DOHH2 (cell line): Measurements from ENCODE around the gene HHAT.

Source experiments
- H3F3A ChIP-seq: fragments of 200-600 bp; sonication (generic), shearing (Covaris generic); 2 replicates; pipeline ENCODE4 v1.6.0; 2016; ENCODE audit warnings: antibody characterized with exemption, mild to moderate bottlenecking; ENCODE audit not compliant: control insufficient read depth, insufficient read depth
- H3K27ac ChIP-seq: fragments of 200-600 bp; sonication (generic); 2 replicates; pipeline ENCODE4 v1.5.1; 2014; ENCODE audit warnings: low read depth, mild to moderate bottlenecking, low read length, moderate library complexity
- H3K27me3 ChIP-seq: fragments of 200-600 bp; sonication (generic); 2 replicates; pipeline ENCODE4 v1.6.1; 2014; ENCODE audit warnings: mild to moderate bottlenecking, low read length, mixed read lengths; ENCODE audit not compliant: control insufficient read depth
- H3K36me3 ChIP-seq: fragments of 200-600 bp; sonication (generic); 2 replicates; pipeline ENCODE4 v1.6.1; 2014; ENCODE audit warnings: mild to moderate bottlenecking, low read length, moderate library complexity, mixed read lengths; ENCODE audit not compliant: control insufficient read depth
- H3K4me1 ChIP-seq: fragments of 200-600 bp; sonication (generic); 2 replicates; pipeline ENCODE4 v1.6.1; 2014; ENCODE audit warnings: mild to moderate bottlenecking, low read length, mixed read lengths; ENCODE audit not compliant: control insufficient read depth
- H3K4me2 ChIP-seq: fragments of 200-600 bp; sonication (generic); 2 replicates; pipeline ENCODE4 v1.6.0; 2014; ENCODE audit warnings: mild to moderate bottlenecking, low read length, moderate library complexity
- H3K4me3 ChIP-seq: fragments of 200-600 bp; sonication (generic); 2 replicates; pipeline ENCODE4 v1.5.1; 2014; ENCODE audit warnings: mild to moderate bottlenecking, low read length, mixed read lengths
- H3K79me2 ChIP-seq: fragments of 200-600 bp; sonication (generic); 2 replicates; pipeline ENCODE4 v1.6.1; 2014; ENCODE audit warnings: mild to moderate bottlenecking, low read length, mixed read lengths; ENCODE audit not compliant: control insufficient read depth
- H3K9me2 ChIP-seq: fragments of 200-600 bp; sonication (generic); replicated peaks from 2 replicates; pipeline ENCODE4 v1.6.1; 2014; ENCODE audit warnings: mild to moderate bottlenecking, low read length, mixed read lengths; ENCODE audit not compliant: control insufficient read depth
- H3K9me3 ChIP-seq: fragments of 200-600 bp; sonication (generic); 2 replicates; pipeline ENCODE4 v1.6.1; 2014; ENCODE audit warnings: antibody characterized with exemption, low read length, mixed read lengths; ENCODE audit not compliant: control insufficient read depth, insufficient read depth
- H4K20me1 ChIP-seq: fragments of 200-600 bp; sonication (generic); 2 replicates; pipeline ENCODE4 v1.6.0; 2014; ENCODE audit warnings: low read depth, mild to moderate bottlenecking, antibody characterized with exemption, low read length, moderate library complexity; ENCODE audit not compliant: control insufficient read depth, insufficient read depth
- CTCF ChIP-seq: fragments of 200-600 bp; sonication (generic); IDR thresholded peaks from one replicate; pipeline ENCODE4 v1.5.1; 2014; ENCODE audit warnings: antibody characterized with exemption, mild to moderate bottlenecking, low read depth, low read length; ENCODE audit not compliant: poor library complexity, severe bottlenecking
- EZH2phosphoT487 ChIP-seq: fragments of 200-600 bp; sonication (generic); IDR thresholded peaks from 2 replicates; pipeline ENCODE4 v1.6.1; 2017; ENCODE audit warnings: borderline replicate concordance, mild to moderate bottlenecking, antibody characterized with exemption, low read length, moderate library complexity, mixed read lengths

HHAT gene

GRCh38 chr1:210588357-210588756 lies 259.7 kb downstream of the HHAT start:
- no peaks in the 10 kb centered on the region for H3K4me1 ChIP-seq
- H3F3A ChIP-seq = no peaks in the 10 kb centered on the region
- H4K20me1 ChIP-seq = no peaks in the 10 kb centered on the region

GRCh38 chr1:210588946-210589345 lies 260.2 kb downstream of the HHAT start:
- H3K79me2 ChIP-seq = no peaks in the 10 kb centered on the region
- TF ChIP-seq EZH2phosphoT487 (no peak), CTCF (no peak)
- no peaks in the 10 kb centered on the region for H3K4me1 ChIP-seq
- H3K4me2 ChIP-seq = no peak overlapping the region
- no peaks in the 10 kb centered on the region for H3K27me3 ChIP-seq
- H3K9me2 ChIP-seq = no peaks in the 10 kb centered on the region
- H3K4me3 ChIP-seq = no peak overlapping the region
- no peaks in the 10 kb centered on the region for H3K9me3 ChIP-seq
- no peaks in the 10 kb centered on the region for H3K36me3 ChIP-seq
- no peak overlapping the region for H3K27ac ChIP-seq
- no peaks in the 10 kb centered on the region for H4K20me1 ChIP-seq
- no peaks in the 10 kb centered on the region for H3F3A ChIP-seq

More at GRCh38 chr1:210588357-210588756, 259.7 kb downstream of the HHAT start:
- Histone ChIP-seq H3K27ac (no peak overlapping the region), H3K36me3 (no peaks in the 10 kb centered on the region), H3K9me3 (no peaks in the 10 kb centered on the region), H3K79me2 (no peaks in the 10 kb centered on the region), H3K4me2 (no peak overlapping the region), H3K27me3 (no peaks in the 10 kb centered on the region), H3K9me2 (no peaks in the 10 kb centered on the region), H3K4me3 (no peak overlapping the region)
- TF ChIP-seq CTCF = no peak
- TF ChIP-seq EZH2phosphoT487 = no peak

- Histone ChIP-seq H3F3A (no peaks in the 10 kb centered on the region), H3K79me2 (no peaks in the 10 kb centered on the region), H3K9me2 (no peaks in the 10 kb centered on the region), H3K27ac (no peak overlapping the region), H3K27me3 (no peaks in the 10 kb centered on the region), H3K4me3 (no peak overlapping the region), H3K9me3 (no peaks in the 10 kb centered on the region), H4K20me1 (no peaks in the 10 kb centered on the region), H3K4me1 (no peaks in the 10 kb centered on the region), H3K4me2 (no peak overlapping the region), H3K36me3 (no peaks in the 10 kb centered on the region)
- TF ChIP-seq CTCF (no peak), EZH2phosphoT487 (no peak)
Observed at GRCh38 chr1:210591214-210591613, 262.5 kb downstream of the HHAT start.

- Histone ChIP-seq H3K4me3 (no peak overlapping the region), H3K36me3 (no peaks in the 10 kb centered on the region), H3K79me2 (no peaks in the 10 kb centered on the region), H4K20me1 (no peaks in the 10 kb centered on the region), H3K4me1 (no peaks in the 10 kb centered on the region), H3K27ac (no peak overlapping the region), H3K4me2 (no peak overlapping the region), H3K9me2 (no peaks in the 10 kb centered on the region), H3K27me3 (no peaks in the 10 kb centered on the region), H3K9me3 (no peaks in the 10 kb centered on the region), H3F3A (no peaks in the 10 kb centered on the region)
- no peak for TF ChIP-seq CTCF
- no peak for TF ChIP-seq EZH2phosphoT487
Observed at GRCh38 chr1:210594605-210595004, 265.9 kb downstream of the HHAT start.
